DMS53 treated with DMSO at 0.1 percent for 48 hours (cell line): ENCODE results near the gene PPIE.
A peak's percentile ranks its signal among the peaks of the same experiment; 100 is the strongest.

Experiments used
- DNase-seq: peaks from one replicate; lab custom pipeline; 2025; ENCODE audit not compliant: unreplicated experiment; lab: John Stamatoyannopoulos, UW

Gene PPIE

GRCh38 chr1:39738622-39739366, at the start of gene PPIE:
PPIE (plus strand) TSS chr1:39738882; CDS start chr1:39738901, 19 bp downstream.
- peak; percentile 82 for DNase-seq

DNA sequence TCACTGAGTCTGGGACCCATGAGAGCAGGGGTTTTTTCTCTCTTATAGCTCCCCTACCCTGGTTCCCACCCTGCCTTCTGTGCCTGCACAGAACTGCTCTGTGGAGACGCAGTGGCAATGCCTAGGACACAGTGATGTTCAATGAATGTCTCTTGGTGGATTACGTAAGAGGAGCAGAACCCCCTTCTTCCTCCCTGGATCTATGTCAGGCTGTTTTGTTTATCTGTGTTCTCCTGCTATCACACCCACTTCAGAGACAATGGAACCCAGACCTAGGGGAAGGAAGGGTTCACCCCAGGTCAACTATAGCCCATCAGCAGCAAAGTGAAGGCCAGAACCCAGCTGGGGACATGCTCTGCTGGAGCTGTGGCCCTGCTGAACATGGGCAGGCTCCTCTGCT, 49.5 kb upstream of the PPIE start:
- no peak for DNase-seq

GRCh38 chr1:39689635-39690034, 49.0 kb upstream of the PPIE start:
- DNase-seq, result no peak

DNA sequence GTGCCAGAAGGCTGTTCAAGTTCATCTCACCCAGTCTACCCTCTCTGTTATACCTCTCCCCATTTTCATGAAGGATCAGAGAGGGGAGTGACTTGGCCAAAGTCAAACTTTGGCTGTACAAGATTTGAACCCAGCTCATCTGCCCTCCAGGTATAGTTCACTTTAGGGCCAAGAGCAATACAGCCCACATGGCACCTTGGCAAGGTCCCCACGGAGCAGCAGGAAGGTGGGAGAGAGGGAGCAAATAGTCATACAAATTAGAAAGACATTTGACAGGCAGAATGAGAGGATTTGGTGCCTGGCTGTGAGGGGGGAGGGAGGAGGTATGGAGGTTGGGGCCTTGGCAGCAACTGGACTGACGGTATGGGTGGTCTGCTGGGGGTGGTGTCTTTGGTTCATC, 48.5 kb upstream of the PPIE start:
- no peak for DNase-seq

- no peak for DNase-seq
These were observed 47.8 kb upstream of the PPIE start for GRCh38 chr1:39690794-39691382.

- DNase-seq, result peak; percentile 95
These were observed 47.1 kb upstream of the PPIE start, which contains the start of gene HPCAL4 for GRCh38 chr1:39691383-39692151. HPCAL4 (minus strand) TSS chr1:39691433; CDS start chr1:39684603, 6,830 bp downstream.

GRCh38 chr1:39692152-39693074, 46.3 kb upstream of the PPIE start:
- peak; percentile 29 for DNase-seq

DNA sequence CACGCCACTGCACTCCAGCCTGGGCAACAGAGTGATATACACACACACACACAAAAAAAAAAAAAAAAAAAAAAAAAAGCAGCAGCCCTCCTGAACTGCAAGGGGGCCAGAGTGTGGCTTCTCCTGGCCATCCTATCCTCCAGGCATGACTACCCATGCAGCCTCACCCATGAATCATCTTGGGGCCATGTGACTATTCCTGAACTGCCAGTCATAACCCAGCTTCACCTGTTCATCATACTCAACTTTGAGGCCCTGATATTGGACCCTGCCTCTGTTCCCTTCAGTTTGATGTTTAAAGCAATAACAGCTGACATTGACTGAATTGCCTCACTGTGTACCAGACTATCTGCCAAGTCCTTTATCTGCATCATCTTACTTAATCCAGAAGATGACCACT, 44.7 kb upstream of the PPIE start:
- DNase-seq, result no peak

- DNase-seq, result no peak
These were observed 43.7 kb upstream of the PPIE start for GRCh38 chr1:39695016-39695415.

DNA sequence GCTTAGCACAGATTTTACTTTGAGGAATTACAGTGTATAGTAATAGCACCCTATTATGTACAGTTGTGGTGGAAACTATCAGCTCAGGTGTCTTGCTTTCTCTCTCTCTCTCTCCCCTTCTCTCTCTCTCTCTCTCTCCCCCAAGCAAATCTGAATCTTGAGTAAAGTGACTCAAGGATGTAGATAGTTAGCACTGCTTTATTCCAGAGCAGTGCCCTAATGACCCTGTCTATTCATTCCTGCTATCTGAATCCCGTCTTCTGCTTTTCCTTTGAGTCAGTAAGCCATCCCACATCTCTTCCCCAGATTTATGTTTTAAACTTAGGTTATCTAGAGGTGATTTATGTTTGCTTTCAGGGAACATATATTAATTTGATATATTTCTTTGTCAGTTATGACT, 42.2 kb upstream of the PPIE start:
- no peak for DNase-seq

DNA sequence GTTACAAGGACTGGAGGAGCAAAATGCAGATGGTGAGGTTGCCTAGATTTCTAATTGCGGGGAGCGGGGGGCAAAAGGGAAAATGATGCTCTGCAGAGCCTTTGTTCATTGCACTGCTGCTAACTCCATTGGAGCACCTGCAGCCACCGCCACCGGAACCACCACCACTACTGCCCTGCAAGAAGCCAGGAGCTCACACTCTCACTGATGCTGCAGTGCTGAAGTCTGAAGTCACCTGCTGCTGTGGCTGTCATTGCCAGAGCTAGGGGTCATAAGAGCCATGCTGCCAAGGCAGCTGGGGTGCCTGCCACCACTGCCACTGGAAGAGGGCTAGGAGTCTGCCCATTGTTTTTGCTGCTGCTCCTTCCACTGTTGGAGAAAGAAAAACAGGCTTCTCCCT, 40.1 kb upstream of the PPIE start:
- no peak for DNase-seq

DNA sequence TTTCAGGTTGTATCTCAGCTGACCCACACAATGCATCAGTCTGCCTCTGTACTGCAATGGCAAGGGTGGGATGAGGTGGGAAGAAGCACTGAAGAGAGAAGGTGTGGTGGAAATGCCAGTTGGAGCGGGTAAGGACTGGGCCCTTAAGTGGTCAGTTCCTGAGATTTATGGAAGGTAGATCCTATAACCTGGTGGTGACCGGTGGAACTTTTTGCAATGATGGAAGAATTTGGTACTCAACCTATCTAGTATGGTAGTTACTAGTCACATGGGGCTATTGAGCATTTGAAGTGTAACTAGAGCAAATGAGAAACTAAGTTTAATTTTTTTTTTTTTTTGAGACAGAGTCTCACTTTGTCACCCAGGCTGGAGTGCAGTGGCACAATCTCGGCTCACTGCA, 39.3 kb upstream of the PPIE start:
- DNase-seq, result no peak

DNA sequence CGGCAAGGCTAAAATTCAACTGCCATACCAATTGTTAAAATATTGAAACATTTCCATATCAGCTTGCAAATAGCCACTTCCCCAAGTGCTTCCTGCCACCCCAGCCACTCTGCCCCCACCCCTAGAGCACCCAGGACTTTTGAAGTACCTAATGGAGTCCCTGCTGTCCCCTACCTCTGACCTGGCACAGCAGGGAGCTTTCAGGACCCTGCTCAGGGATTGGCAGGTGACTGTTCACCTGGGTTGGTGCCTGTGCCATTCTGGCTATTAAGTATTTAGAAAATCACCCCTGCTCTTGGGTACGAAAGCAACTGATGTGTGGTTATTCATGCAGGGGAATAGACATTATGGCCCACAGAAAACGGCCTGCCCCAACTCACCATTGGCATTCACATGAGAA, 38.3 kb upstream of the PPIE start:
- no peak for DNase-seq

DNA sequence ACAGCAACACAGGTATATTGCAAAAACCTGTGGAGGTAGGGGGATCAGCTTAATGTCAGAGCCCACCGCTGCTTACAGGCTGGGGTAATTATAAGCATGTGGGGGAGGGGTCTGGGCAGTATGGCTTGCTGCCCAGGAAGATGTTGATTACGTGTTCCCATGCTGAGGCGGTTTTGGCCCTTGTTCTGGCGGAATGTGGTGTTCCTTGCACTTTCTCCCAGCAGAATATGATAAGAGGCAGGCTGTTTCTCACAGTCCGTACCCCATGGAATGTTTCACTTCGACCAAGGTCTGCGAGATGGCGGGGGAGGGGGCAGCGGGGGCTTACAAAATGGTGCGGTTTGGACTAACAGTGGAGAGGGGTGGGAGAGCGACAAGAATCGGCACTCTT, 37.6 kb upstream of the PPIE start:
- DNase-seq, result peak; percentile 49

GRCh38 chr1:39704757-39705156, 33.9 kb upstream of the PPIE start:
- no peak for DNase-seq

DNA sequence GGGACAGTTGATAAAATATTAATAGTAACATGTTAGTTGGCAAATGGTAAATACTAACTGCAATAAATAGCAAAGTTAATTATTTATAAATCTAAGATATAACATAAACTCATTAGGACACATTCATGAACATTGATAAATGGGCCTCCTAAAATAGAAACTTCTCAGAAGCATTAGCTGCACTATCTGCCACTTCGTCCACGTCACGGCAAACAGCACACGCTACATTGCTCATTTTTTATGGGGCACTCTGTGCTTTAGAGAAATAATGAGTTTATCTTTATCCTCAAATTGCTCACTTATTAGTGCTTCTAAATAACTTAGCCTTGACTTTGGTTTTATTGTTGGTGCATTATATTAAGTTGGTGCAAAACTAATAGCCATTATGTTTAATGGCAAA, 31.2 kb upstream of the PPIE start:
- no peak for DNase-seq

- no peak for DNase-seq
These were observed 27.3 kb upstream of the PPIE start for GRCh38 chr1:39711104-39711965.

DNA sequence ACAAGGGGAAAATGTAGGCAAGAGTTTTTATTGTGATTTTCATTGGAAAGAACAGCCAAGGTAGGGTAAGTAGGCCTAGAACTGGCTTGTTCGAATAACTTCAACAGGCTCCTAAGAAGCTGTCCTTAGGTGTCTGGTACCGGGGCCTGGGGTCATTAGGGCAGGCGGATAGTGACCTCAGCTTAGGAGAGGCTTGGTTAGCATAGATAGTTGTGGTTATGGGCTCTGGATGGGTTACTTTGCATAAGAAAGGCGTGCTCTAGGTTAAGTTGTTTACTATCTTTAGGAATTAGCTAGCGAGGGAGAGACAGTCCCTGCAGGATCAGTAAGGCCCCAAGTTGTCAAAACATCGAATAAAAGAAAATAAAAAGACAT, 26.7 kb upstream of the PPIE start:
- no peak for DNase-seq

GRCh38 chr1:39713557-39713956, 25.1 kb upstream of the PPIE start:
- no peak for DNase-seq

- no peak for DNase-seq
These were observed 20.9 kb upstream of the PPIE start for GRCh38 chr1:39717809-39718208.
